H9 (cell line): ENCODE data around the gene PLCD3. TPM values are rescaled to one million over a fixed set of nuclear protein-coding genes. Genes with fewer than 3 reads are reported as not detected.

Source experiments
- DNase-seq: peaks from one replicate; pipeline ENCODE4 v3.0.0-alpha.2; 2017
- H2AFZ ChIP-seq: one replicate; pipeline ENCODE4 v1.6.1; 2013; ENCODE audit warnings: mild to moderate bottlenecking, low read length, control low read depth, moderate library complexity
- H2AK5ac ChIP-seq: 2 replicates; pipeline ENCODE4 v1.6.1; 2013; ENCODE audit warnings: low read length, control low read depth, mixed read lengths; ENCODE audit not compliant: insufficient read length
- H2BK120ac ChIP-seq: one replicate; pipeline ENCODE4 v1.6.1; 2013; ENCODE audit warnings: low read depth, mild to moderate bottlenecking, low read length, control low read depth, inconsistent platforms; ENCODE audit not compliant: poor library complexity, severe bottlenecking
- H2BK12ac ChIP-seq: 2 replicates; pipeline ENCODE4 v1.6.1; 2013; ENCODE audit warnings: low read length, control low read depth, mixed read lengths, low read depth; ENCODE audit not compliant: insufficient read length
- H2BK15ac ChIP-seq: 2 replicates; pipeline ENCODE4 v1.6.1; 2013; ENCODE audit warnings: low read depth, low read length, control low read depth
- H2BK20ac ChIP-seq: one replicate; pipeline ENCODE4 v1.6.1; 2013; ENCODE audit warnings: low read depth, mild to moderate bottlenecking, low read length, control low read depth, inconsistent platforms; ENCODE audit not compliant: poor library complexity, severe bottlenecking
- H2BK5ac ChIP-seq: 2 replicates; pipeline ENCODE4 v1.6.1; 2013; ENCODE audit warnings: low read length, control low read depth, mixed read lengths; ENCODE audit not compliant: insufficient read length
- H3K14ac ChIP-seq: 2 replicates; pipeline ENCODE4 v1.6.1; 2013; ENCODE audit warnings: low read length, control low read depth; ENCODE audit not compliant: insufficient read depth
- H3K18ac ChIP-seq: 2 replicates; pipeline ENCODE4 v1.6.1; 2013; ENCODE audit warnings: low read depth, mild to moderate bottlenecking, mixed read lengths, low read length, control low read depth; ENCODE audit not compliant: insufficient read length
- H3K23ac ChIP-seq: 2 replicates; pipeline ENCODE4 v1.6.1; 2013; ENCODE audit warnings: low read length, control low read depth, mixed read lengths, low read depth; ENCODE audit not compliant: insufficient read length
- H3K23me2 ChIP-seq: 2 replicates; pipeline ENCODE4 v1.6.1; 2013; ENCODE audit warnings: low read depth, mild to moderate bottlenecking, mixed read lengths, low read length, control low read depth; ENCODE audit not compliant: insufficient read length, poor library complexity, severe bottlenecking
- H3K27ac ChIP-seq: 2 replicates; pipeline ENCODE4 v1.5.1; 2013; ENCODE audit warnings: low read length, control low read depth, mixed read lengths, low read depth; ENCODE audit not compliant: insufficient read length
- H3K27me3 ChIP-seq: 2 replicates; pipeline ENCODE4 v1.6.1; 2013; ENCODE audit warnings: low read length, control low read depth, inconsistent platforms; ENCODE audit not compliant: insufficient read depth
- H3K4ac ChIP-seq: 2 replicates; pipeline ENCODE4 v1.6.1; 2013; ENCODE audit warnings: low read depth, mild to moderate bottlenecking, control low read depth, inconsistent platforms, low read length, moderate library complexity
- H3K4me1 ChIP-seq: 2 replicates; pipeline ENCODE4 v1.6.1; 2013; ENCODE audit warnings: low read length, control low read depth, inconsistent platforms; ENCODE audit not compliant: insufficient read depth
- H3K4me2 ChIP-seq: 2 replicates; pipeline ENCODE4 v1.6.1; 2013; ENCODE audit warnings: low read length, control low read depth, mixed read lengths; ENCODE audit not compliant: insufficient read length, insufficient read depth
- H3K56ac ChIP-seq: 2 replicates; pipeline ENCODE4 v1.6.1; 2013; ENCODE audit warnings: low read depth, mild to moderate bottlenecking, mixed read lengths, low read length, control low read depth; ENCODE audit not compliant: insufficient read length
- H3K79me1 ChIP-seq: 2 replicates; pipeline ENCODE4 v1.6.1; 2013; ENCODE audit warnings: low read depth, mild to moderate bottlenecking, moderate library complexity, low read length, control low read depth, inconsistent platforms; ENCODE audit not compliant: insufficient read depth, poor library complexity, severe bottlenecking
- H3K79me2 ChIP-seq: 2 replicates; pipeline ENCODE4 v1.6.1; 2013; ENCODE audit warnings: low read length, control low read depth, inconsistent platforms; ENCODE audit not compliant: insufficient read depth
- H3K9ac ChIP-seq: 2 replicates; pipeline ENCODE4 v1.6.1; 2013; ENCODE audit warnings: low read length, control low read depth, mixed read lengths; ENCODE audit not compliant: insufficient read length; ENCODE audit errors: extremely low read depth
- H3K9me3 ChIP-seq: one replicate; pipeline ENCODE4 v1.6.1; 2013; ENCODE audit warnings: low read depth, low read length, inconsistent platforms; ENCODE audit not compliant: control insufficient read depth
- H3T11ph ChIP-seq: one replicate; pipeline ENCODE4 v1.6.1; 2013; ENCODE audit warnings: mild to moderate bottlenecking, low read length, control low read depth, inconsistent platforms
- H4K20me1 ChIP-seq: one replicate; pipeline ENCODE4 v1.6.1; 2013; ENCODE audit not compliant: control insufficient read depth, insufficient read length, insufficient read depth
- H4K5ac ChIP-seq: 2 replicates; pipeline ENCODE4 v1.6.1; 2013; ENCODE audit warnings: low read depth, mild to moderate bottlenecking, mixed read lengths, low read length, control low read depth; ENCODE audit not compliant: insufficient read length
- H4K8ac ChIP-seq: replicated peaks from 2 replicates; pipeline ENCODE4 v1.6.1; 2013; ENCODE audit warnings: low read length, control low read depth, mixed read lengths, low read depth; ENCODE audit not compliant: insufficient read length
- H4K91ac ChIP-seq: 2 replicates; pipeline ENCODE4 v1.6.1; 2013; ENCODE audit warnings: low read depth, mild to moderate bottlenecking, moderate library complexity, mixed read lengths, low read length, control low read depth; ENCODE audit not compliant: insufficient read length
- H3K27ac Mint-ChIP-seq, 3 experiments: 2 replicates in 2 of 3; 3 replicates in 1 of 3; pipeline ENCODE4 v1.8.0; 2020 to 2021; ENCODE audit warnings: mixed read lengths in 3 of 3, mild to moderate bottlenecking in 1 of 3, moderate library complexity in 1 of 3
- H3K27me3 Mint-ChIP-seq: 2 replicates; pipeline ENCODE4 v1.8.0; 2021; ENCODE audit warnings: low read depth, mild to moderate bottlenecking, moderate library complexity, mixed read lengths
- H3K36me3 Mint-ChIP-seq, 3 experiments: 2 replicates in 2 of 3; 3 replicates in 1 of 3; pipeline ENCODE4 v1.8.0; 2020 to 2021; ENCODE audit warnings: low read depth in 3 of 3, mixed read lengths in 3 of 3; ENCODE audit not compliant: insufficient read depth in 1 of 3
- H3K4me1 Mint-ChIP-seq, 2 experiments: 2 replicates each; pipeline ENCODE4 v1.8.0; 2020; ENCODE audit warnings: mixed read lengths in 2 of 2
- H3K4me3 Mint-ChIP-seq, 2 experiments: 2 replicates in 1 of 2; 3 replicates in 1 of 2; pipeline ENCODE4 v1.8.0; 2020 to 2021; ENCODE audit warnings: mild to moderate bottlenecking in 2 of 2, mixed read lengths in 2 of 2, moderate library complexity in 1 of 2
- H3K9me3 Mint-ChIP-seq, 2 experiments: 2 replicates in 1 of 2; 3 replicates in 1 of 2; pipeline ENCODE4 v1.8.0; 2020; ENCODE audit warnings: mild to moderate bottlenecking in 2 of 2, mixed read lengths in 2 of 2, moderate library complexity in 1 of 2
- WGBS: extraction: QIAGEN DNeasy Blood & Tissue Kit; methylation state at CpG from one replicate; pipeline ENCODE4 v1.1.7; 2013; ENCODE audit warnings: missing lambda C conversion rate, low lambda C conversion rate, mixed read lengths; ENCODE audit not compliant: insufficient read length; ENCODE audit errors: extremely low coverage; 5-methylcytosine and 5-hydroxymethylcytosine counted together
- total RNA-seq: library from RNA; stranded (reverse); gene quantifications from 2 replicates; pipeline ENCODE4 v1.2.1, GENCODE V29; 2021
- TF ChIP-seq, protein P1 (sequence below): fragments of 200-600 bp; sonication (generic); conservative IDR thresholded peaks from 3 replicates; pipeline ENCODE4 v1.8.0; 2021; ENCODE audit warnings: antibody characterized with exemption, mild to moderate bottlenecking

The PLCD3 gene
- total RNA-seq, 1 experiment from 2014 or later = 41.6 TPM

DNA sequence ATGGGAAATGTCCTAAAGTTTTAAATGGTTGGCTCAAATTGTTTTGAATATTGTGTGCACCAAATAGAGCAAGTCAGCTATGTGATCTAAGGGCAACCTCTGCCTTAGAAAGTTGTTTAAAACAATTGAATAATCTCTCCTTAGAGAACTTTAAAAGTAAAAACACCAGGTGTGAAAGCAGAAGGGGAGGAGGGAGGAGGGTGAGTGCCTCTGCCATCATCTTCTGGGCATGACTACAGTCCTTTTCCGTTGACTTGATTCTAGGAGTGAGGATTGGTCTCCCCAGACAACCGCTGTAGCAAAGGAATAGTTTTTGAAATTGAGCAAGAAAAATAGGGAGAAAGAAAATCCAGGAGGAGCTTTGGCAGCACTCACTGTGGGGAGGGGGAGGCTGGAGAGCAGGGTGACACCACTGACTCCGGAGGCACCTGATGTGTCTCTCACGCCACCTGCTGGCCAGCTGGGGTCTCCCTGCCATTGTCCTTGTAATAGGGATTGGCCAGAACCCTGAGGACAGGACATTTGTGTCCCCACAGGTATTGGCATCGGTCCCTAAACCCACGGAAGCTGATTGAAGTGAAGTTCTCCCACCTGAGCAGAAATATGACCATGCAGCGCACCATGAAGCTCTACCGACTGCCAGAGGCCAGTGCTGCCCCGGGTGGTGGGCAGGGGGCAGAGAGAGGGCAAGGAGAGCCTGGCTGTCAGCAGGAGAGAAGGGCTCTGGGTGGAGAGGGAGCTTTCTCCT is 33.3 kb downstream of the PLCD3 start:
- Mint-ChIP-seq H3K36me3 (peaks cover 54 to 89% (median 77%) of the 10 kb centered on the region in 3 experiments), H3K27me3 (no peaks in the 10 kb centered on the region), H3K4me3 (0 out of 5 replicates have a peak overlapping the region, but pooled peaks of 1 of the 2 experiments have one; percentile 16), H3K27ac (peak overlapping the region in 1 of 3 experiments; percentile 66; a peak in 1 of 7 replicates), H3K9me3 (no peaks in the 10 kb centered on the region), H3K4me1 (peaks cover 0 to 7% of the 10 kb centered on the region in 2 experiments; a peak in 2 of 4 replicates)
- TF ChIP-seq, protein P1, sequence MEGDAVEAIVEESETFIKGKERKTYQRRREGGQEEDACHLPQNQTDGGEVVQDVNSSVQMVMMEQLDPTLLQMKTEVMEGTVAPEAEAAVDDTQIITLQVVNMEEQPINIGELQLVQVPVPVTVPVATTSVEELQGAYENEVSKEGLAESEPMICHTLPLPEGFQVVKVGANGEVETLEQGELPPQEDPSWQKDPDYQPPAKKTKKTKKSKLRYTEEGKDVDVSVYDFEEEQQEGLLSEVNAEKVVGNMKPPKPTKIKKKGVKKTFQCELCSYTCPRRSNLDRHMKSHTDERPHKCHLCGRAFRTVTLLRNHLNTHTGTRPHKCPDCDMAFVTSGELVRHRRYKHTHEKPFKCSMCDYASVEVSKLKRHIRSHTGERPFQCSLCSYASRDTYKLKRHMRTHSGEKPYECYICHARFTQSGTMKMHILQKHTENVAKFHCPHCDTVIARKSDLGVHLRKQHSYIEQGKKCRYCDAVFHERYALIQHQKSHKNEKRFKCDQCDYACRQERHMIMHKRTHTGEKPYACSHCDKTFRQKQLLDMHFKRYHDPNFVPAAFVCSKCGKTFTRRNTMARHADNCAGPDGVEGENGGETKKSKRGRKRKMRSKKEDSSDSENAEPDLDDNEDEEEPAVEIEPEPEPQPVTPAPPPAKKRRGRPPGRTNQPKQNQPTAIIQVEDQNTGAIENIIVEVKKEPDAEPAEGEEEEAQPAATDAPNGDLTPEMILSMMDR = peak; percentile 96
- H4K5ac ChIP-seq = no peak overlapping the region
- no peak overlapping the region for H2BK20ac ChIP-seq
- no peak overlapping the region for H2AFZ ChIP-seq
- no peaks in the 10 kb centered on the region for H3K23me2 ChIP-seq
- WGBS = no CpG with 5 or more reads among the region's 9 CpGs
- H3T11ph ChIP-seq = no peak overlapping the region
- no peak overlapping the region for H3K56ac ChIP-seq
- no peaks in the 10 kb centered on the region for H3K9me3 ChIP-seq
- no peak overlapping the region for H3K4ac ChIP-seq
- H3K23ac ChIP-seq = no peak overlapping the region
- H4K91ac ChIP-seq = no peak overlapping the region
- no peak overlapping the region for H3K27ac ChIP-seq
- H2BK12ac ChIP-seq = no peak overlapping the region
- no peak overlapping the region for H3K4me2 ChIP-seq
- no peak overlapping the region for H3K18ac ChIP-seq
- DNase-seq = peak; percentile 96
- no peaks in the 10 kb centered on the region for H3K4me1 ChIP-seq
- H3K27me3 ChIP-seq = no peaks in the 10 kb centered on the region
- H2BK120ac ChIP-seq = no peak overlapping the region
- no peaks in the 10 kb centered on the region for H4K20me1 ChIP-seq
- no peak overlapping the region for H3K9ac ChIP-seq
- H3K14ac ChIP-seq = no peak overlapping the region
- no peak overlapping the region for H2AK5ac ChIP-seq
- H2BK15ac ChIP-seq = no peak overlapping the region
- H3K79me1 ChIP-seq = no peaks in the 10 kb centered on the region
- no peaks in the 10 kb centered on the region; the same call in 1 of the 2 replicates for H3K79me2 ChIP-seq
- no peak overlapping the region for H4K8ac ChIP-seq
- H2BK5ac ChIP-seq = no peak overlapping the region
